HEK293 (cell line): Measurements from ENCODE around the gene ZDHHC8.

Experiments
- CTCF ChIA-PET: fragments of 350-600 bp; formaldehyde crosslinking; extraction: SDS; loops from one replicate; lab custom pipeline; 2021; ENCODE audit warnings: antibody characterized with exemption; lab: Yijun Ruan, JAX
- POLR2A ChIA-PET: fragments of 300-600 bp; formaldehyde crosslinking; extraction: SDS; loops from one replicate; lab custom pipeline; 2020; ENCODE audit warnings: antibody characterized with exemption, inconsistent platforms; lab: Yijun Ruan, JAX
- H3K27ac ChIP-seq: fragments of 200-500 bp; sonication (Bioruptor generic); 2 replicates; pipeline ENCODE4 v1.5.1; 2014; ENCODE audit warnings: low read depth, low read length, control low read depth, inconsistent platforms; ENCODE audit errors: extremely low read depth
- H3K36me3 ChIP-seq, 2 experiments: fragments of 200-500 bp in 1 of 2; sonication (Bioruptor generic) in 1 of 2; 1 replicate in 1 of 2; 2 replicates in 1 of 2; pipeline ENCODE4 v1.5.1; 2014 to 2017; ENCODE audit warnings: inconsistent platforms in 2 of 2, low read length in 2 of 2; ENCODE audit not compliant: control insufficient read depth in 2 of 2, insufficient read depth in 1 of 2
- H3K4me1 ChIP-seq: fragments of 200-500 bp; sonication (Bioruptor generic); 2 replicates; pipeline ENCODE4 v1.5.1; 2014; ENCODE audit warnings: mild to moderate bottlenecking, low read length, inconsistent platforms; ENCODE audit not compliant: control insufficient read depth, insufficient read depth
- H3K4me3 ChIP-seq: 2 replicates; pipeline ENCODE4 v1.5.1; 2011; ENCODE audit warnings: low read depth, mild to moderate bottlenecking, control low read depth, low read length, moderate library complexity
- H3K9me3 ChIP-seq: fragments of 200-500 bp; sonication (Bioruptor generic); 2 replicates; pipeline ENCODE4 v1.5.1; 2014; ENCODE audit warnings: low read depth, low read length, inconsistent platforms; ENCODE audit not compliant: control insufficient read depth, insufficient read depth
- EGR2 ChIP-seq: fragments of 450-650 bp; formaldehyde crosslinking; IDR thresholded peaks from 2 replicates; pipeline ENCODE4 v1.5.1; 2016; ENCODE audit warnings: low read depth, missing biosample characterization, missing genetic modification characterization
- GFI1B ChIP-seq: fragments of 450-650 bp; formaldehyde crosslinking; IDR thresholded peaks from 2 replicates; pipeline ENCODE4 v1.5.1; 2016; ENCODE audit warnings: missing biosample characterization, missing genetic modification characterization
- GLIS1 ChIP-seq: fragments of 450-650 bp; formaldehyde crosslinking; IDR thresholded peaks from 2 replicates; pipeline ENCODE4 v1.5.1; 2016; ENCODE audit warnings: missing biosample characterization, missing genetic modification characterization
- HOXA7 ChIP-seq: sonication (generic); formaldehyde crosslinking; IDR thresholded peaks from 2 replicates; pipeline ENCODE4 v1.8.1; 2022; ENCODE audit warnings: missing genetic modification reagents, borderline replicate concordance
- OVOL3 ChIP-seq: fragments of 450-650 bp; formaldehyde crosslinking; IDR thresholded peaks from 2 replicates; pipeline ENCODE4 v1.5.1; 2016; ENCODE audit warnings: missing biosample characterization, missing genetic modification characterization
- PRDM1 ChIP-seq: fragments of 450-650 bp; formaldehyde crosslinking; IDR thresholded peaks from 2 replicates; pipeline ENCODE4; 2016; ENCODE audit warnings: missing biosample characterization, missing genetic modification characterization
- SP3 ChIP-seq: fragments of 450-650 bp; formaldehyde crosslinking; IDR thresholded peaks from 2 replicates; pipeline ENCODE4 v1.5.1; 2016; ENCODE audit warnings: missing biosample characterization, missing genetic modification characterization
- TRIM28 ChIP-seq: IDR thresholded peaks from 2 replicates; pipeline ENCODE4 v1.6.1; 2011; ENCODE audit warnings: low read length, control low read depth, borderline replicate concordance
- ZFHX2 ChIP-seq: fragments of 450-650 bp; formaldehyde crosslinking; conservative IDR thresholded peaks from 2 replicates; pipeline ENCODE4 v1.5.1; 2016; ENCODE audit warnings: missing biosample characterization, missing genetic modification characterization
- ZNF274 ChIP-seq, 2 experiments: fragments of 200-500 bp in 1 of 2; fragments of 450-650 bp in 1 of 2; sonication (Bioruptor generic) in 1 of 2; formaldehyde crosslinking in 1 of 2; IDR thresholded peaks; 2 replicates each; pipeline versions ENCODE4 v1.5.1 to v1.6.1; 2014 to 2016; ENCODE audit warnings: borderline replicate concordance in 1 of 2, inconsistent platforms in 1 of 2, low read length in 1 of 2, missing biosample characterization in 1 of 2, missing genetic modification characterization in 1 of 2
- ZNF366 ChIP-seq: fragments of 450-650 bp; formaldehyde crosslinking; conservative IDR thresholded peaks from 2 replicates; pipeline ENCODE4 v1.5.1; 2016; ENCODE audit warnings: missing biosample characterization, missing genetic modification characterization
- ZNF558 ChIP-seq: fragments of 450-650 bp; formaldehyde crosslinking; IDR thresholded peaks from 2 replicates; pipeline ENCODE4 v1.5.1; 2016; ENCODE audit warnings: missing biosample characterization, missing genetic modification characterization
- ZNF768 ChIP-seq: fragments of 450-650 bp; formaldehyde crosslinking; IDR thresholded peaks from 2 replicates; pipeline ENCODE4 v1.5.1; 2018; ENCODE audit warnings: missing biosample characterization, mild to moderate bottlenecking, missing genetic modification characterization
- ZSCAN16 ChIP-seq: fragments of 450-650 bp; formaldehyde crosslinking; IDR thresholded peaks from 2 replicates; pipeline ENCODE4 v1.5.1; 2016; ENCODE audit warnings: missing biosample characterization, missing genetic modification characterization
- TF ChIP-seq, protein P1 (sequence below): fragments of 450-650 bp; formaldehyde crosslinking; IDR thresholded peaks from 2 replicates; pipeline ENCODE4 v1.5.1; 2016; ENCODE audit warnings: missing biosample characterization, missing genetic modification characterization
- TF ChIP-seq, protein P2 (sequence below): fragments of 450-650 bp; formaldehyde crosslinking; IDR thresholded peaks from 2 replicates; pipeline ENCODE4 v1.5.1; 2017; ENCODE audit warnings: missing biosample characterization, missing genetic modification characterization
- TF ChIP-seq, protein P3 (sequence below): fragments of 450-650 bp; formaldehyde crosslinking; IDR thresholded peaks from 2 replicates; pipeline ENCODE4 v1.5.1; 2017; ENCODE audit warnings: missing biosample characterization, missing genetic modification characterization
- TF ChIP-seq, protein P4 (sequence below): sonication (generic); formaldehyde crosslinking; IDR thresholded peaks from 2 replicates; pipeline ENCODE4 v1.8.1; 2022; ENCODE audit warnings: mild to moderate bottlenecking, moderate library complexity, missing genetic modification reagents
- TF ChIP-seq, protein P5 (sequence below): fragments of 450-650 bp; formaldehyde crosslinking; IDR thresholded peaks from 2 replicates; pipeline ENCODE4 v1.5.1; 2017; ENCODE audit warnings: missing biosample characterization, missing genetic modification characterization
- TF ChIP-seq, protein P6 (sequence below): fragments of 450-650 bp; formaldehyde crosslinking; IDR thresholded peaks from 2 replicates; pipeline ENCODE4 v1.5.1; 2016; ENCODE audit warnings: missing biosample characterization, missing genetic modification characterization

ZDHHC8 gene

DNA sequence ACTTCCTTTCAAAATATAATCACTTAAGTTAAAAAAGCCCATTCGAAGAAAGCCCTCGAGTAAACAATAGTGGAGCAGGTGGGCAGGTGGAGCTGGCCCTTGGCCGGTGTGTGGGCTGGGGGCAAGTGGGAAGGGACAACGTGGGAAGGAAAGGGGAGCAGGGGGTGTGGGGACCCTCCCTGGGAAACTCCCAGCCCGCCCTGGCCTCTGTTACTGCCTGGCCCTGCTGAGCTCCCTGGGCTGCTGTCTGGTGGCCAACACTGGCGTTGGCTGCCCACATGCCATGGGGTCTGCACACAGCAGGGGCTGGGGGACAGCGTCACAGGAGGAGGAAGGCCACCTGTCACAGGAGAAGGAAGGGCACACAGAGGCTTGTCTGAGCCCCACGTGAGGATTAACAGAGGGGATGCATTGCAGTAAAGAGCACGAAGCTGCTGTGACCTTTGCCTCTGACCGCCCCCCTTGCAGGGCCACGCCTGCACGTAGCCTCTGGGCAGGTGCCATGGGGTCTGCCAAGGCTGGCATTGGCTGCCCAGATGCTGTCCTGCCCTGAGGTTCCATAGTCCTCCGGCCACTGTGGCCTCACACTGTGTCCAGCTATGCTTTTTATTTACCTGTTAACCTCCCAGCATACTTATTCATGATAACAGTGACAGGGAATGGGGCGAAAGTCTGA, 55.4 kb downstream of the ZDHHC8 start:
- TF ChIP-seq EGR2 (tag by site-specific recombination): peak; percentile 73; the same call in 1 of the 2 replicates
- TF ChIP-seq, protein P1, sequence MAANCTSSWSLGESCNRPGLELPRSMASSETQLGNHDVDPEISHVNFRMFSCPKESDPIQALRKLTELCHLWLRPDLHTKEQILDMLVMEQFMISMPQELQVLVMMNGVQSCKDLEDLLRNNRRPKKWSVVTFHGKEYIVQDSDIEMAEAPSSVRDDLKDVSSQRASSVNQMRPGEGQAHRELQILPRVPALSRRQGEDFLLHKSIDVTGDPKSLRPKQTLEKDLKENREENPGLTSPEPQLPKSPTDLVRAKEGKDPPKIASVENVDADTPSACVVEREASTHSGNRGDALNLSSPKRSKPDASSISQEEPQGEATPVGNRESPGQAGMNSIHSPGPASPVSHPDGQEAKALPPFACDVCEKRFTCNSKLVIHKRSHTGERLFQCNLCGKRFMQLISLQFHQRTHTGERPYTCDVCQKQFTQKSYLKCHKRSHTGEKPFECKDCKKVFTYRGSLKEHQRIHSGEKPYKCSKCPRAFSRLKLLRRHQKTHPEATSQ (tag by site-specific recombination): no peak
- peak; percentile 68 for TF ChIP-seq ZFHX2
- ChIA-PET CTCF (interaction anchor here (0.7 to 2.6 kb wide), 9 partner anchors 9 to 97 kb away, joined by 3 to 25 read pairs (median 3); no protein-coding TSS in a partner anchor), POLR2A (no interaction called here)
- H3K36me3 ChIP-seq: no peaks in the 10 kb centered on the region
- no peak overlapping the region for H3K27ac ChIP-seq
- H3K4me3 ChIP-seq: no peak overlapping the region
- no peaks in the 10 kb centered on the region for H3K4me1 ChIP-seq
- no peaks in the 10 kb centered on the region for H3K9me3 ChIP-seq

DNA sequence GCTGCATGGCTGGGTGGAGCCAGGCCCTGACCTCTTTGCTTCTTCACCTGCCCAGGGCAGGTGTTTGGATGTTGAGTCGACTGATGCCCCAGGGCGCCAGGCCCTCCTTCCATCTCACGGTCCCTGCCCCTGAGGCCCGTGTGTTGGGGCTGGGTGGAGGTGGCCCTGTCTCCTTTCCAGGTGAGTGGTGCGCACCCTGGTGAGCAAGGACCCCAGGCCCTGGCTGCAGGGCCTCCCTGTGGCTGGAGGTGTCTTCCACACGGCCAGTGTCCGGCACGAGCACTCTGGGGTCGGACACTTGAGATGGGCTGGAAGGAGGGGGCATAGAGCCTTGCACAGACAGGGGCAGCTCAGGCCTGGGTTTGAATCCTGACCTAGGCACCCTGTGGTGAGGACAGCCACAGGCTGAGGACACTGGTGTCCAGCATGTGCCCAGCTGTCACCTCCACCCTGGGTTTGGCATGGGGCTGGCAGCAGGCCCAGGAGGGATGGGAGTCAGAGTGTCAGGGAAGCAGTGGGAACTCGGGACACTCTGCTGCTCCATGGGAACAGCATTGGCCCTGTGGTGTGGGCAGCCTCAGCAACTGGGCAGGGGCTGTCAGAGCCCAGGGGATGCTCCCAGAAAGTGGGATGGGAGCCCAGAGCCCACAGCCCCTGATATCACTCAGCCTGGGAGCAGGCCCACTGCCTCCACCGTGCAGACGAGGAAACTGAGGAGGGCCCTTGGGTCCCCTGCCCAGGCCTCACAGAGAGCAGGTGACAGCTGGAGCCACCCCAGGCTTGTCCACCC, 56.4 kb downstream of the ZDHHC8 start:
- no peaks in the 10 kb centered on the region for H3K4me1 ChIP-seq
- CTCF ChIA-PET: interaction anchor here (1.2 kb wide), 1 partner anchor 13 kb away, joined by 3 read pairs; no protein-coding TSS in a partner anchor

More for the DNA sequence above, 56.4 kb downstream of the ZDHHC8 start:
- Histone ChIP-seq H3K36me3 (no peaks in the 10 kb centered on the region), H3K4me3 (no peak overlapping the region), H3K9me3 (no peaks in the 10 kb centered on the region), H3K27ac (no peak overlapping the region)
- POLR2A ChIA-PET: no interaction called here
- TF ChIP-seq, protein P2, sequence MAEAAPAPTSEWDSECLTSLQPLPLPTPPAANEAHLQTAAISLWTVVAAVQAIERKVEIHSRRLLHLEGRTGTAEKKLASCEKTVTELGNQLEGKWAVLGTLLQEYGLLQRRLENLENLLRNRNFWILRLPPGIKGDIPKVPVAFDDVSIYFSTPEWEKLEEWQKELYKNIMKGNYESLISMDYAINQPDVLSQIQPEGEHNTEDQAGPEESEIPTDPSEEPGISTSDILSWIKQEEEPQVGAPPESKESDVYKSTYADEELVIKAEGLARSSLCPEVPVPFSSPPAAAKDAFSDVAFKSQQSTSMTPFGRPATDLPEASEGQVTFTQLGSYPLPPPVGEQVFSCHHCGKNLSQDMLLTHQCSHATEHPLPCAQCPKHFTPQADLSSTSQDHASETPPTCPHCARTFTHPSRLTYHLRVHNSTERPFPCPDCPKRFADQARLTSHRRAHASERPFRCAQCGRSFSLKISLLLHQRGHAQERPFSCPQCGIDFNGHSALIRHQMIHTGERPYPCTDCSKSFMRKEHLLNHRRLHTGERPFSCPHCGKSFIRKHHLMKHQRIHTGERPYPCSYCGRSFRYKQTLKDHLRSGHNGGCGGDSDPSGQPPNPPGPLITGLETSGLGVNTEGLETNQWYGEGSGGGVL (tag by site-specific recombination): no peak
- no peak for TF ChIP-seq PRDM1
- TF ChIP-seq TRIM28: no peak
- TF ChIP-seq GLIS1: no peak; the same call in 1 of the 2 replicates
- TF ChIP-seq, protein P3, sequence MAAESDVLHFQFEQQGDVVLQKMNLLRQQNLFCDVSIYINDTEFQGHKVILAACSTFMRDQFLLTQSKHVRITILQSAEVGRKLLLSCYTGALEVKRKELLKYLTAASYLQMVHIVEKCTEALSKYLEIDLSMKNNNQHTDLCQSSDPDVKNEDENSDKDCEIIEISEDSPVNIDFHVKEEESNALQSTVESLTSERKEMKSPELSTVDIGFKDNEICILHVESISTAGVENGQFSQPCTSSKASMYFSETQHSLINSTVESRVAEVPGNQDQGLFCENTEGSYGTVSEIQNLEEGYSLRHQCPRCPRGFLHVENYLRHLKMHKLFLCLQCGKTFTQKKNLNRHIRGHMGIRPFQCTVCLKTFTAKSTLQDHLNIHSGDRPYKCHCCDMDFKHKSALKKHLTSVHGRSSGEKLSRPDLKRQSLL (tag by site-specific recombination): no peak
- TF ChIP-seq OVOL3 (tag by site-specific recombination): no peak
- TF ChIP-seq ZNF274 (IDR thresholded peaks at IDR 0.05; ENCODE audit: low read length): no peak
- no peak for TF ChIP-seq ZNF274 (tag by site-specific recombination; IDR thresholded peaks at IDR 0.05; ENCODE audit: borderline replicate concordance)
- TF ChIP-seq GFI1B (tag by site-specific recombination): no peak
- TF ChIP-seq, protein P4, sequence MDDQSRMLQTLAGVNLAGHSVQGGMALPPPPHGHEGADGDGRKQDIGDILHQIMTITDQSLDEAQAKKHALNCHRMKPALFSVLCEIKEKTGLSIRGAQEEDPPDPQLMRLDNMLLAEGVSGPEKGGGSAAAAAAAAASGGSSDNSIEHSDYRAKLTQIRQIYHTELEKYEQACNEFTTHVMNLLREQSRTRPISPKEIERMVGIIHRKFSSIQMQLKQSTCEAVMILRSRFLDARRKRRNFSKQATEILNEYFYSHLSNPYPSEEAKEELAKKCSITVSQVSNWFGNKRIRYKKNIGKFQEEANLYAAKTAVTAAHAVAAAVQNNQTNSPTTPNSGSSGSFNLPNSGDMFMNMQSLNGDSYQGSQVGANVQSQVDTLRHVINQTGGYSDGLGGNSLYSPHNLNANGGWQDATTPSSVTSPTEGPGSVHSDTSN: no peak
- TF ChIP-seq ZNF768 (tag by site-specific recombination): no peak
- no peak for TF ChIP-seq ZSCAN16 (tag by site-specific recombination)
- no peak for TF ChIP-seq HOXA7 (CRISPR knock-in tag)
- TF ChIP-seq, protein P5, sequence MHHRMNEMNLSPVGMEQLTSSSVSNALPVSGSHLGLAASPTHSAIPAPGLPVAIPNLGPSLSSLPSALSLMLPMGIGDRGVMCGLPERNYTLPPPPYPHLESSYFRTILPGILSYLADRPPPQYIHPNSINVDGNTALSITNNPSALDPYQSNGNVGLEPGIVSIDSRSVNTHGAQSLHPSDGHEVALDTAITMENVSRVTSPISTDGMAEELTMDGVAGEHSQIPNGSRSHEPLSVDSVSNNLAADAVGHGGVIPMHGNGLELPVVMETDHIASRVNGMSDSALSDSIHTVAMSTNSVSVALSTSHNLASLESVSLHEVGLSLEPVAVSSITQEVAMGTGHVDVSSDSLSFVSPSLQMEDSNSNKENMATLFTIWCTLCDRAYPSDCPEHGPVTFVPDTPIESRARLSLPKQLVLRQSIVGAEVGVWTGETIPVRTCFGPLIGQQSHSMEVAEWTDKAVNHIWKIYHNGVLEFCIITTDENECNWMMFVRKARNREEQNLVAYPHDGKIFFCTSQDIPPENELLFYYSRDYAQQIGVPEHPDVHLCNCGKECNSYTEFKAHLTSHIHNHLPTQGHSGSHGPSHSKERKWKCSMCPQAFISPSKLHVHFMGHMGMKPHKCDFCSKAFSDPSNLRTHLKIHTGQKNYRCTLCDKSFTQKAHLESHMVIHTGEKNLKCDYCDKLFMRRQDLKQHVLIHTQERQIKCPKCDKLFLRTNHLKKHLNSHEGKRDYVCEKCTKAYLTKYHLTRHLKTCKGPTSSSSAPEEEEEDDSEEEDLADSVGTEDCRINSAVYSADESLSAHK (tag by site-specific recombination): no peak
- no peak for TF ChIP-seq SP3
- TF ChIP-seq ZNF558 (tag by site-specific recombination): no peak
- TF ChIP-seq ZFHX2: no peak
- TF ChIP-seq ZNF366 (tag by site-specific recombination): no peak
- TF ChIP-seq, protein P6, sequence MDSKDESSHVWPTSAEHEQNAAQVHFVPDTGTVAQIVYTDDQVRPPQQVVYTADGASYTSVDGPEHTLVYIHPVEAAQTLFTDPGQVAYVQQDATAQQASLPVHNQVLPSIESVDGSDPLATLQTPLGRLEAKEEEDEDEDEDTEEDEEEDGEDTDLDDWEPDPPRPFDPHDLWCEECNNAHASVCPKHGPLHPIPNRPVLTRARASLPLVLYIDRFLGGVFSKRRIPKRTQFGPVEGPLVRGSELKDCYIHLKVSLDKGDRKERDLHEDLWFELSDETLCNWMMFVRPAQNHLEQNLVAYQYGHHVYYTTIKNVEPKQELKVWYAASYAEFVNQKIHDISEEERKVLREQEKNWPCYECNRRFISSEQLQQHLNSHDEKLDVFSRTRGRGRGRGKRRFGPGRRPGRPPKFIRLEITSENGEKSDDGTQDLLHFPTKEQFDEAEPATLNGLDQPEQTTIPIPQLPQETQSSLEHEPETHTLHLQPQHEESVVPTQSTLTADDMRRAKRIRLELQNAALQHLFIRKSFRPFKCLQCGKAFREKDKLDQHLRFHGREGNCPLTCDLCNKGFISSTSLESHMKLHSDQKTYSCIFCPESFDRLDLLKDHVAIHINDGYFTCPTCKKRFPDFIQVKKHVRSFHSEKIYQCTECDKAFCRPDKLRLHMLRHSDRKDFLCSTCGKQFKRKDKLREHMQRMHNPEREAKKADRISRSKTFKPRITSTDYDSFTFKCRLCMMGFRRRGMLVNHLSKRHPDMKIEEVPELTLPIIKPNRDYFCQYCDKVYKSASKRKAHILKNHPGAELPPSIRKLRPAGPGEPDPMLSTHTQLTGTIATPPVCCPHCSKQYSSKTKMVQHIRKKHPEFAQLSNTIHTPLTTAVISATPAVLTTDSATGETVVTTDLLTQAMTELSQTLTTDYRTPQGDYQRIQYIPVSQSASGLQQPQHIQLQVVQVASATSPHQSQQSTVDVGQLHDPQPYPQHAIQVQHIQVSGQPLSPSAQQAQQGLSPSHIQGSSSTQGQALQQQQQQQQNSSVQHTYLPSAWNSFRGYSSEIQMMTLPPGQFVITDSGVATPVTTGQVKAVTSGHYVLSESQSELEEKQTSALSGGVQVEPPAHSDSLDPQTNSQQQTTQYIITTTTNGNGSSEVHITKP (tag by site-specific recombination): no peak
